Neural cell (in vitro differentiated cells): ENCODE data around the gene FSTL5.

Source experiments
- CTCF ChIP-seq: fragments of 450-650 bp; IDR thresholded peaks from 2 replicates; pipeline ENCODE4 v1.5.1; 2014; ENCODE audit warnings: antibody characterized with exemption, mild to moderate bottlenecking, moderate library complexity; ENCODE audit not compliant: poor library complexity, severe bottlenecking
- EP300 ChIP-seq: fragments of 450-650 bp; conservative IDR thresholded peaks from 2 replicates; pipeline ENCODE4 v1.6.1; 2014; ENCODE audit warnings: antibody characterized with exemption, mild to moderate bottlenecking, moderate library complexity; ENCODE audit not compliant: poor library complexity, severe bottlenecking
- EZH2 ChIP-seq: fragments of 200-600, 300-800 bp; shearing (Covaris generic), sonication (generic); IDR thresholded peaks from 2 replicates; pipeline ENCODE4 v1.6.1; 2014; ENCODE audit warnings: antibody characterized with exemption, low read length, borderline replicate concordance, mild to moderate bottlenecking; ENCODE audit not compliant: insufficient read depth, poor library complexity, severe bottlenecking
- MXI1 ChIP-seq: fragments of 450-650 bp; conservative IDR thresholded peaks from 2 replicates; pipeline ENCODE4 v1.6.1; 2014; ENCODE audit warnings: antibody characterized with exemption, mild to moderate bottlenecking; ENCODE audit not compliant: poor library complexity, severe bottlenecking
- POLR2AphosphoS5 ChIP-seq: IDR thresholded peaks from 2 replicates; pipeline ENCODE4 v1.6.1; 2012
- REST ChIP-seq: IDR thresholded peaks from 2 replicates; pipeline ENCODE4 v1.6.1; 2012; ENCODE audit warnings: borderline replicate concordance
- TAF1 ChIP-seq: IDR thresholded peaks from 2 replicates; pipeline ENCODE4 v1.6.1; 2012; ENCODE audit warnings: low read depth

- TF ChIP-seq CTCF (no peak), EZH2 (no peak), TAF1 (no peak), REST (no peak), POLR2AphosphoS5 (no peak), EP300 (no peak), MXI1 (no peak)
Observed at GRCh38 chr4:161419822-161420221, 744.0 kb downstream of the FSTL5 start.
